HCT116 (cell line): ENCODE measurements around the gene MAP7.

Experiments
- POLR2AphosphoS5 ChIP-seq: IDR thresholded peaks from 2 replicates; pipeline ENCODE4 v1.6.1; 2011; ENCODE audit warnings: mild to moderate bottlenecking, low read depth, low read length, moderate library complexity
- TF ChIP-seq, protein P1 (sequence below), 3 experiments: fragments of 200-600 bp in 1 of 3; sonication (generic) in 1 of 3; IDR thresholded peaks in 2 of 3; conservative IDR thresholded peaks in 1 of 3; 2 replicates each; pipeline ENCODE4 v1.5.1; 2012 to 2017; ENCODE audit warnings: low read depth in 2 of 3, low read length in 2 of 3, antibody characterized with exemption in 1 of 3, borderline replicate concordance in 1 of 3, control low read depth in 1 of 3, mild to moderate bottlenecking in 1 of 3, mixed read lengths in 1 of 3, mixed run types in 1 of 3, moderate library complexity in 1 of 3; ENCODE audit not compliant: insufficient read depth in 1 of 3

DNA sequence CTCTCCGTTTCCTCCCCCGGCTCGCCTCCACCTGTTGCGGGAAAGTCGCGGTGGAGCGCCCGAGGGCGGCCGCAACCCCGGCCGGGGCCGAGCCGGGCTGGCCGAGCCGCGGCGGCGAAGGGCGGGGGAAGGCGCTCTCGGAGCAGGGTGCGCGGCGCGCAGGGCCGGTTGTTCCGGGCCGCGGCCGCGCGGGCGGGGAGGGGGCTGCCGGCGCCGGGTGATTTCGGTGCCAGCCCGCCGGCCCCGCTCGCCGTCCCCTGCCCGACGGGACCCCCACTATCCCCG lies 235 bp downstream of the MAP7 start:
- TF ChIP-seq POLR2AphosphoS5: no peak
- TF ChIP-seq, protein P1, sequence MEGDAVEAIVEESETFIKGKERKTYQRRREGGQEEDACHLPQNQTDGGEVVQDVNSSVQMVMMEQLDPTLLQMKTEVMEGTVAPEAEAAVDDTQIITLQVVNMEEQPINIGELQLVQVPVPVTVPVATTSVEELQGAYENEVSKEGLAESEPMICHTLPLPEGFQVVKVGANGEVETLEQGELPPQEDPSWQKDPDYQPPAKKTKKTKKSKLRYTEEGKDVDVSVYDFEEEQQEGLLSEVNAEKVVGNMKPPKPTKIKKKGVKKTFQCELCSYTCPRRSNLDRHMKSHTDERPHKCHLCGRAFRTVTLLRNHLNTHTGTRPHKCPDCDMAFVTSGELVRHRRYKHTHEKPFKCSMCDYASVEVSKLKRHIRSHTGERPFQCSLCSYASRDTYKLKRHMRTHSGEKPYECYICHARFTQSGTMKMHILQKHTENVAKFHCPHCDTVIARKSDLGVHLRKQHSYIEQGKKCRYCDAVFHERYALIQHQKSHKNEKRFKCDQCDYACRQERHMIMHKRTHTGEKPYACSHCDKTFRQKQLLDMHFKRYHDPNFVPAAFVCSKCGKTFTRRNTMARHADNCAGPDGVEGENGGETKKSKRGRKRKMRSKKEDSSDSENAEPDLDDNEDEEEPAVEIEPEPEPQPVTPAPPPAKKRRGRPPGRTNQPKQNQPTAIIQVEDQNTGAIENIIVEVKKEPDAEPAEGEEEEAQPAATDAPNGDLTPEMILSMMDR (IDR thresholded peaks at IDR 0.05 in 2 of 3, conservative IDR thresholded peaks at IDR 0.05 in 1 of 3; ENCODE audit: borderline replicate concordance in 1 of 3, insufficient read depth in 1 of 3, low read depth in 2 of 3, low read length in 2 of 3): no peak
